Activated naive CD8-positive, alpha-beta T cell treated with anti-CD3 and anti-CD28 coated beads for 36 hours (primary cell): ENCODE data around the gene TXNDC8. TPM values are rescaled to one million over a fixed set of nuclear protein-coding genes. Genes with fewer than 3 reads are reported as not detected.

Experiments used
- total RNA-seq, 2 experiments: library from RNA; stranded (reverse); gene quantifications; one replicate each; pipeline ENCODE4 v1.2.3, GENCODE V29; 2021

Gene TXNDC8
- total RNA-seq, 2 experiments from 2014 or later: not detected

Other genes starting within 250 kb of the TXNDC8 start
- gene C9orf152, start 129.7 kb downstream of the TXNDC8 start, total RNA-seq: not detected
- gene TXN, start 81.4 kb downstream of the TXNDC8 start, total RNA-seq: 100 to 1,000 TPM; 321 to 327 TPM
- gene SVEP1, start 241.9 kb upstream of the TXNDC8 start, total RNA-seq: not detected